SJSA1 (cell line): ENCODE data around the gene TBC1D32. TPM values are rescaled to one million over a fixed set of nuclear protein-coding genes. Genes with fewer than 3 reads are reported as not detected.
"Not testable (repeated sequence)": the region's sequence is repeated elsewhere in the genome, so short reads cannot be mapped to it uniquely, and the experiment has no call there.

Experiments
- DNase-seq, 2 experiments: peaks; one replicate each; pipeline ENCODE4 v3.0.0-alpha.2; 2015 to 2020; ENCODE audit warnings: low spot score in 2 of 2, low read depth in 1 of 2
- H3K27ac ChIP-seq: fragments of 250-450 bp; sonication (Bioruptor Pico); 2 replicates; pipeline ENCODE4 v1.5.1; 2020; ENCODE audit warnings: mild to moderate bottlenecking, moderate library complexity
- H3K27me3 ChIP-seq: fragments of 250-450 bp; sonication (Bioruptor Pico); replicated peaks from 2 replicates; pipeline ENCODE4 v1.5.1; 2020; ENCODE audit warnings: mild to moderate bottlenecking, moderate library complexity
- H3K36me3 ChIP-seq: fragments of 250-450 bp; sonication (Bioruptor Pico); 2 replicates; pipeline ENCODE4 v1.5.1; 2020; ENCODE audit warnings: mild to moderate bottlenecking
- H3K4me1 ChIP-seq: fragments of 250-450 bp; sonication (Bioruptor Pico); replicated peaks from 2 replicates; pipeline ENCODE4 v1.6.1; 2021; ENCODE audit warnings: mild to moderate bottlenecking
- H3K4me3 ChIP-seq: fragments of 250-450 bp; sonication (Bioruptor Pico); 2 replicates; pipeline ENCODE4 v1.5.1; 2020; ENCODE audit warnings: mild to moderate bottlenecking
- H3K9me3 ChIP-seq: fragments of 250-450 bp; sonication (Bioruptor Pico); replicated peaks from 2 replicates; pipeline ENCODE4 v1.5.1; 2020; ENCODE audit warnings: mild to moderate bottlenecking
- total RNA-seq: library from RNA; depleted of rRNA; stranded (reverse); fragments of >200 nt; shearing (Covaris generic); gene quantifications from 2 replicates; pipeline ENCODE4 v1.2.3, GENCODE V29; 2014

The TBC1D32 gene
- total RNA-seq, 1 experiment from 2014 or later: 4.8 TPM

GRCh38 chr6:121223930-121224329 is 110.3 kb downstream of the TBC1D32 start:
- H3K4me3 ChIP-seq: no peak overlapping the region
- no peaks in the 10 kb centered on the region for H3K27me3 ChIP-seq
- no peak overlapping the region for H3K27ac ChIP-seq
- H3K4me1 ChIP-seq: no peaks in the 10 kb centered on the region
- DNase-seq: no peak
- H3K9me3 ChIP-seq: no peaks in the 10 kb centered on the region
- H3K36me3 ChIP-seq: no peaks in the 10 kb centered on the region

- Histone ChIP-seq H3K27ac (no peak overlapping the region), H3K4me3 (no peak overlapping the region), H3K4me1 (no peaks in the 10 kb centered on the region), H3K9me3 (no peaks in the 10 kb centered on the region), H3K36me3 (no peaks in the 10 kb centered on the region), H3K27me3 (no peaks in the 10 kb centered on the region)
- no peak for DNase-seq
These were observed 111.1 kb downstream of the TBC1D32 start for GRCh38 chr6:121223212-121223611.

DNA sequence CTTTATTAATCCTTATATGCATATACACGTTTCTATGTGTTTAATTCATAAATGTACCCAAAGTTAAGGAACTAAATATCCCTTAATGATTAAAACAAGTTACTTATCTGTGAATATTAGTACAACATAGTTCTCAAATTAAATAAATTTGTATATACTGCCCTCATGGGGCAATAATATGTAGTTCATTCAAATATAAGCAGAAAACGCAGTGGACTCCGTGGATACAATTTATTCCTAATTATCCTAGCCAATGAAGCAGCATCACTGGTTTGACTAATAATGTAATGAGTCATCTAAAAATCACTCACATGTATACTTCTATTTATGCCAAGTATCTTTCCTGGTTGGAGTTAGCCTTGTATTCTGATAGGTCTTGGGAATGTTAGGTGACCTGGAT is 111.6 kb downstream of the TBC1D32 start:
- no peak overlapping the region for H3K4me3 ChIP-seq
- H3K27ac ChIP-seq: no peak overlapping the region
- H3K27me3 ChIP-seq: no peaks in the 10 kb centered on the region
- DNase-seq: no peak
- no peaks in the 10 kb centered on the region for H3K9me3 ChIP-seq
- no peaks in the 10 kb centered on the region for H3K36me3 ChIP-seq
- H3K4me1 ChIP-seq: no peaks in the 10 kb centered on the region

DNA sequence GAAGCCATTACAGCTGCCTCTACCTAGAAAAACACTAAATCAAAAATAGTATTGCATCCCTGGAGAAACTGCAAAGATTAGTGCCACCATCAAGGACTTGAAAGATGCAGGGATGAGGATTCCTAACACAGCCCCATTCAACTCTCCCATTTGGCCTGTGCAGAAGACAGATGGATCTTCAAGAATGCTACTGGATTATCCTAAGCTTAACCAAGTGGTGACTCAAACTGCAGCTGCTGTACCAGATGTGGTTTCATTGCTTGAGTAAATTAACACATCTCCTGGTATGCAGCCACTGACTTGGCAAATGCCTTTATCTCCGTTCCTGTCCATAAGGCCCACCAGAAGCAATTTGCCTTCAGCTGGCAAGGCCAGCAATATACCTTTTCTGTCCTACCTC is 117.4 kb downstream of the TBC1D32 start:
- Histone ChIP-seq H3K27ac (no peak overlapping the region), H3K4me3 (no peak overlapping the region), H3K27me3 (no peaks in the 10 kb centered on the region), H3K9me3 (no peaks in the 10 kb centered on the region), H3K36me3 (no peaks in the 10 kb centered on the region), H3K4me1 (no peaks in the 10 kb centered on the region)
- no peak for DNase-seq

DNA sequence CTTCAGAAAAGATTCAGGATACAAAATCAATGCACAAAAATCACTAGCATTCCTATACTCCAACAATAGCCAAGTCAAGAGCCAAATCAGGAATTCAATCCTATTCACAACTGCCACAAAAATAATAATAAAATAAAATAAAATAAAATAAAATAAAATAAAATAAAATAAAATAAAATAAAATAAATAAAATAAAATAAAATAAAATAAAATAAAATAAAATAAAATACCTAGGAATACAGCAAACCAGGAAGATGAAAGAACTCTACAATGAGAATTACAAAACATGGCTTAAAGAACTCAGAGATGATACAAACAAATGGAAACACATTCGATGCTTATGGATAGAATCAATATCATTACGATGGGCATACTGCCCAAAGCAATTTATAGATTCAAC is 120.9 kb downstream of the TBC1D32 start:
- H3K27me3 ChIP-seq, H3K9me3 ChIP-seq, DNase-seq, H3K36me3 ChIP-seq, H3K4me3 ChIP-seq, H3K27ac ChIP-seq, H3K4me1 ChIP-seq: not testable (repeated sequence)

DNA sequence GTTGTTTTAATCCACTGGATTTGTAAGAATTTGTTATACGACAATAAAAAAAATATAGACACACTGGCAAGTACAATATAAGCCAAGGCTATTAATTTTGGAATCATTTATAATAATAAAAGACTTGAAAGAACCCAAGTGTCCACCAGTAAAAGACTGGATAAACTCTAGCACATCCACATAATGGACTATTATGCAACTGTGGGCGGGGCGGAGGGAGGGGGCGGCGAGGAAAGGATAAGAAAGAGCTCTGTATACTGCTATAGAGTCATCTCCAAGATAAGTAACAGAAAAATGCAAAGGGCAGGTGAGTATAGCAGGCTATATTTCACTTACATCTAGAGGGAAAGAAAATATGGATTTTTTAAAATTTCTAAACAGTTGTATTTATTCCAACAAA is 123.3 kb downstream of the TBC1D32 start:
- Histone ChIP-seq H3K9me3 (no peaks in the 10 kb centered on the region), H3K27ac (no peak overlapping the region), H3K27me3 (no peaks in the 10 kb centered on the region), H3K4me1 (no peaks in the 10 kb centered on the region), H3K36me3 (no peaks in the 10 kb centered on the region), H3K4me3 (no peak overlapping the region)
- no peak for DNase-seq

DNA sequence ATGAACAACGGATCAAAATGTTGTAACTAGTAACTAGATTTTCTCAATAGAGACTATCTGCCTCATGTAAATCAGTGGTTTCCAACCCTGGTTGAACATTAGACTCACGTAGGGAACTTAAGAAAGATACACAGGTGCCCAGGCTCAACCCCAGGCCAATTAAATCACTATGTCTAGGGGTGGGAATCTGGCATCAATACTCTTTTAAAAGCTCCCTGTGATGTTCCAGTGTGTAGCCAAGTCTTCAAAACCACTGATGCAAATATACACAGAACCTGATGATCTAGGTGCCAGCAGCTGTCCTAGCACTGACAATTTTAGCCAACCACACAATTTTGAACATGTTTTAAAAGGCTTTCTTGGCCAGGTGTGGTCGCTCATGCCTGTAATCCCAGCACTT is 128.7 kb downstream of the TBC1D32 start:
- Histone ChIP-seq H3K4me3 (no peak overlapping the region), H3K36me3 (no peaks in the 10 kb centered on the region), H3K27ac (no peak overlapping the region), H3K4me1 (no peaks in the 10 kb centered on the region), H3K27me3 (no peaks in the 10 kb centered on the region), H3K9me3 (no peaks in the 10 kb centered on the region)
- DNase-seq: no peak

DNA sequence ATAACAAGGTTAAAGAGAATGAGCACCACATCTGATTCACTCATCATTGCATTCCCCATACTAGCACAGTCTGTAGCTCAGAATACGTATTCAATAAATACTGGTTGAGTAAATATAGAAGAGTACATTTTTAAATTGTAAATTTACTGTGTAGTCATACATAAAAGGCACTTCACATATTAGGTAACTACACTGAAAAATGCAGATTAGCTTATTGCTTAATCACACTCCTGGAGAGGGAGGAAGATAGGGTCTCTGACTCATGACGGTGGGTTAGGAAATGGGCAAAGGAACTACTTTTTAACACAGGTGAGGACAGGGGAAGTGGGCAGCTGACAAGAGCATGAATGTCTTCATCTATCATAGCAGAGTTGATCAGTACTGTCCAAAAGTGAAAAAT is 133.2 kb downstream of the TBC1D32 start:
- no peak for DNase-seq

DNA sequence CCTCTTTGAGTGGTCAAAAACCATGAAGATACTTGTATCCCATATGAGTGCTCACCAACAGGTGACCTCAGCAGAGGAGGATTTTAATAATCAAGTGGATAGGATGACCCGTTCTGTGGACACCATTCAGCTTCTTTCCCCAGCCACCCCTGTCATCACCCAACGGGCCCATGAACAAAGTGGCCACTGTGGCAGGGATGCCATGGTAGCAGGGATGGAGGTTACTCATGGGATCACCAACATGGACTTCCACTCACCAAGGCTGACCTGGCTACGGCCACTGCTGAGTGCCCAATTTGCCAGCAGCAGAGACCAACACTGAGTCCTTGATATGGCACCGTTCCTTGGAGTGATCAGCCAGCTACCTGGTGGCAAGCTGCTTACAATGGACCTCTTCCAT is 138.2 kb downstream of the TBC1D32 start:
- DNase-seq, H3K9me3 ChIP-seq, H3K27me3 ChIP-seq, H3K36me3 ChIP-seq, H3K4me1 ChIP-seq, H3K27ac ChIP-seq, H3K4me3 ChIP-seq: not testable (repeated sequence)

More for the DNA sequence above, 133.2 kb downstream of the TBC1D32 start:
- Histone ChIP-seq H3K27ac (no peak overlapping the region), H3K4me1 (no peaks in the 10 kb centered on the region), H3K9me3 (no peaks in the 10 kb centered on the region), H3K4me3 (no peak overlapping the region), H3K36me3 (no peaks in the 10 kb centered on the region), H3K27me3 (no peaks in the 10 kb centered on the region)

DNA sequence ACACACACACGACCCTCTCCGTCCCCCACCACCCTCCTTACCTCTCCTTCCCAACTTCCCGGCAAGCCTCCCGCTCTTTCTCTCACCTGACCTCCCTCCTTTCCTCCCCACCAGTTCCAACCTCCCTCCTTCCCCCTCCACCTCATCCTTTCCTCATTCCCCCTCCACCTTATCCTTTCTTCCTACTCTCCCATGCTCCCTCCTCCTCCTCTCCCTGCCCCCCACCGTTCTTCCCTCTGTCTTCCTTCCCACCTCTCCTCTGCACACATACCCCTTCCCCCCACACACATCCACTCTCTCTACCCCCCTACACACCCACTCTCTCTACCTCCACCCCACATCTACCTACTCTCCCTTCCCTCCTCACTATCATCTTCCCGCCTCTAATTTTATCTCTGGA is 144.2 kb downstream of the TBC1D32 start:
- DNase-seq: no peak
- H3K9me3 ChIP-seq: no peaks in the 10 kb centered on the region
- no peaks in the 10 kb centered on the region for H3K36me3 ChIP-seq

GRCh38 chr6:121188356-121188755 is 145.9 kb downstream of the TBC1D32 start:
- H3K4me3 ChIP-seq: no peak overlapping the region
- DNase-seq: no peak
- H3K27ac ChIP-seq: no peak overlapping the region
- no peaks in the 10 kb centered on the region for H3K4me1 ChIP-seq
- H3K36me3 ChIP-seq: no peaks in the 10 kb centered on the region
- H3K27me3 ChIP-seq: no peaks in the 10 kb centered on the region
- no peaks in the 10 kb centered on the region for H3K9me3 ChIP-seq

More for the DNA sequence above, 144.2 kb downstream of the TBC1D32 start:
- no peak overlapping the region for H3K4me3 ChIP-seq
- no peaks in the 10 kb centered on the region for H3K27me3 ChIP-seq
- H3K4me1 ChIP-seq: no peaks in the 10 kb centered on the region
- no peak overlapping the region for H3K27ac ChIP-seq

GRCh38 chr6:121187833-121188200 is 146.5 kb downstream of the TBC1D32 start:
- Histone ChIP-seq H3K9me3 (no peaks in the 10 kb centered on the region), H3K27ac (no peak overlapping the region), H3K27me3 (no peaks in the 10 kb centered on the region), H3K4me3 (no peak overlapping the region), H3K36me3 (no peaks in the 10 kb centered on the region), H3K4me1 (no peaks in the 10 kb centered on the region)
- DNase-seq: no peak

- no peaks in the 10 kb centered on the region for H3K27me3 ChIP-seq
- no peak for DNase-seq
These were observed 147.0 kb downstream of the TBC1D32 start for GRCh38 chr6:121187200-121187832.

GRCh38 chr6:121183742-121184141 is 150.5 kb downstream of the TBC1D32 start:
- no peaks in the 10 kb centered on the region for H3K27me3 ChIP-seq
- no peak for DNase-seq
- no peaks in the 10 kb centered on the region for H3K36me3 ChIP-seq
- H3K4me3 ChIP-seq: no peak overlapping the region
- H3K9me3 ChIP-seq: no peaks in the 10 kb centered on the region
- no peak overlapping the region for H3K27ac ChIP-seq
- H3K4me1 ChIP-seq: no peaks in the 10 kb centered on the region

More at GRCh38 chr6:121187200-121187832, 147.0 kb downstream of the TBC1D32 start:
- no peak overlapping the region for H3K4me3 ChIP-seq
- H3K9me3 ChIP-seq: no peaks in the 10 kb centered on the region
- H3K4me1 ChIP-seq: no peaks in the 10 kb centered on the region
- no peak overlapping the region for H3K27ac ChIP-seq
- H3K36me3 ChIP-seq: no peaks in the 10 kb centered on the region

DNA sequence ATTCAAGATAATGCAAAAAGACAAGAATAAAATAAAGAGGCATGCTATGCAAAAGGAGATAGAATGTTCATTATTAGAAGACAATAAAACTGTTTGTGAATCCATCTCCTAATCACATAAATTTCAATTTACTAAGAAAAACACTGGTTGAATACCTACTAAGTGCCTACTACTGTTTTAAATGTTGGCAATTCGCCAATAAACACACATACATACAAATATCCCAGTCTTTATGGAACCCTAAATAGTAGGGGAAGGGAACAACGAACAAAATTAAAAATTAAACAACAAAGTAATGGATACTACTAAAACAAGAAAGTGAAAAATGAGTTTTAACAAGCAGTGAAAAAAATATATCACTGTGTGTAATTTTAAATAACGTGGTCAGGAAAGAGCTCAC is 158.5 kb downstream of the TBC1D32 start:
- no peak for DNase-seq
- Histone ChIP-seq H3K4me3 (no peak overlapping the region), H3K27me3 (no peaks in the 10 kb centered on the region), H3K36me3 (no peaks in the 10 kb centered on the region), H3K9me3 (no peaks in the 10 kb centered on the region), H3K4me1 (no peaks in the 10 kb centered on the region), H3K27ac (no peak overlapping the region)
